HK-2 (cell line): Measurements from ENCODE around the gene SH3PXD2A.

Source experiments
- DNase-seq: peaks from one replicate; pipeline ENCODE4 v3.0.0-alpha.2; 2018; ENCODE audit not compliant: unreplicated experiment

The SH3PXD2A gene

DNA sequence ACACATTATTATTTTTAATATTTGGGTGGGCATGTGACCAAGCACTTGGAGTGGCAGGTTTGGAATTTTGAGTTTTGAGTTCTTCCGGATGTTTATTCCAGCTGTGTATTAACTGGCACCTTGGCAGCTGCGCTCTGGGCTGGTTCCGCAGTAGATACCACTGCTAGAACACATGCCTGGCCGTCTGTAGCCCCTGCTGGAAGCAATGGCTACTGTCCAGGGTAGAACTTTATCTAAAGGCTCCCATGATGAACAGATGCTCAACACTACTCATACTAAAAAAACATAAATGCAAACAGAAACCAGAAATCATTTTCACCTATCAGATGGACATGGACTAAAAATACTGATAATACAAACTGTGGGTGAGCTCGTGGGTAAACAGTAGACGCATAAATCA, 19.4 kb upstream of the SH3PXD2A start:
- no peak for DNase-seq

- no peak for DNase-seq
These were observed 17.0 kb upstream of the SH3PXD2A start for GRCh38 chr10:103872137-103872931.

DNA sequence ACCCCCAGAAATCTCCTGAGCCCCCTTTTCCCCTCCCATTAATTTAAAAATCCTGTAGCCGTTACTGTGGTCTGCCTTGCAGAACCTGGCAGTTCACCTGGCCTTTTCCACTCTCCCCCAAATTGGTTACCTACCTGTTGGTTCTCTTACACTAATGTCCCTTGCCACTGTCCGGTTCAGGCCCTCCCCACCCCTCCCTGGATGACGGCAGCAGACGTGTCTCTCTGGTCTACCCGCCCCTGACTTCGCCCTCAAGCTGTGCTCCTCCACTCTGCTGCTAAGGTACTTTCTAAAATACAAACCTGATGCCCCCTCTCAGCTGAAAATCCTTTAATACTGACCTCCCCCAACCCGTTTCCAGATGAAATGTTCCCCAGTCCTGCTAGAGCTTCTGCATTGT, 15.6 kb upstream of the SH3PXD2A start:
- no peak for DNase-seq

- no peak for DNase-seq
These were observed 15.1 kb upstream of the SH3PXD2A start for GRCh38 chr10:103870516-103870915.

DNA sequence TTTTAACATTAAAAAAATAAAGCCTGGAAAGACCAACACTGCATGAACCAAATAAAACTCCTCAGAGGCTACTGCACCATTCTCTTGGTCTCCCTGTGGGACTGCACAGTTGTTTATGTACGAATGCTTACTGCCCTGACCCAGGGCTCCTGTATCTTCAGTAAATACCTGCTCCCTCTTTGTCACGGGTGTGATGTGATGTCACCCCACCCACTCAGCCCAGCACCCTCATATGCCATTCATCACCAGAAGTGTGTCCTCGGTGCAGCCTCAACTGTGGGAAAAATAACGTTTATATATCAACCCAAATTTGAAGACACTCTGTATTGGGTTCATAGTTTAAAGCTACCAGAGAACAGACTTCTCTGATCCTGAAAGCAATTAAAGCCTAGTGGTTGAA, 14.0 kb upstream of the SH3PXD2A start:
- DNase-seq: no peak

DNA sequence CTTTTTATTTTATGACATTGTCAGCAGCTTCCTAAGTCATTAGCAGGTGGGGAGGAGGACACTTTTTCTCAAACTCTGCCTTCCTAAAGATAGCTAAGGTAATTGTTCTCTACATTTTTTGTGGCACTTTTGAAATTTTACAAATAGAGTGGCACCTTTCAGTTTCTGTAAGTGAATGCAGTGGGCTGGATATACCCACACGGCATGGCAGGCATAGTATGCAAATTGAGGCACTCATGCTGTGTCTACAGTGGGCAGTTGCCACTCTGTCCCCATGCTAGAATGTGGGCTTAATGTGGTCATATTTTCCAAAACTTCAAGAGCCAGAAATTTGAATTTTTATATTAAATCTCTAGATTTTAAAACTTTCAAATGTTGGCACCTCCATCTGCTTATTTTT, 12.8 kb upstream of the SH3PXD2A start:
- DNase-seq: no peak

DNA sequence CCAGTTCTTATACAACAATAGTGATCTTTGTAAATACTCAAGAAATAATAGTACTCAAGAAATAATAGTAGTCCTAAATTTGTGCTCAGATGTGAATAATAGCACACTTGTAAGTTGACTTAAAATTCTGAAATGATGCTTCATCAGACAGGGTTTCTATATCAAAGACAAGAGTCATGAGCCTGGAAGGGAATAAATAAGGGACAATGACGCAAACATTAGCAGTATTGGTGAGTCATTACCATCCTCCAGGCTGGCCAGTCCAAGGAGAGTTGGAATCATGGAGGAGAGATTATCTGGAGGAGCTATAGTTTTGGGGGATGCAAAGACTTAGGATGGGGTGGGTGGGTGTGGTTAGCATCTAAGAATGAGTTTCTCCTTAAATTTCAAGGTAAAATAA, 6.1 kb upstream of the SH3PXD2A start:
- no peak for DNase-seq

DNA sequence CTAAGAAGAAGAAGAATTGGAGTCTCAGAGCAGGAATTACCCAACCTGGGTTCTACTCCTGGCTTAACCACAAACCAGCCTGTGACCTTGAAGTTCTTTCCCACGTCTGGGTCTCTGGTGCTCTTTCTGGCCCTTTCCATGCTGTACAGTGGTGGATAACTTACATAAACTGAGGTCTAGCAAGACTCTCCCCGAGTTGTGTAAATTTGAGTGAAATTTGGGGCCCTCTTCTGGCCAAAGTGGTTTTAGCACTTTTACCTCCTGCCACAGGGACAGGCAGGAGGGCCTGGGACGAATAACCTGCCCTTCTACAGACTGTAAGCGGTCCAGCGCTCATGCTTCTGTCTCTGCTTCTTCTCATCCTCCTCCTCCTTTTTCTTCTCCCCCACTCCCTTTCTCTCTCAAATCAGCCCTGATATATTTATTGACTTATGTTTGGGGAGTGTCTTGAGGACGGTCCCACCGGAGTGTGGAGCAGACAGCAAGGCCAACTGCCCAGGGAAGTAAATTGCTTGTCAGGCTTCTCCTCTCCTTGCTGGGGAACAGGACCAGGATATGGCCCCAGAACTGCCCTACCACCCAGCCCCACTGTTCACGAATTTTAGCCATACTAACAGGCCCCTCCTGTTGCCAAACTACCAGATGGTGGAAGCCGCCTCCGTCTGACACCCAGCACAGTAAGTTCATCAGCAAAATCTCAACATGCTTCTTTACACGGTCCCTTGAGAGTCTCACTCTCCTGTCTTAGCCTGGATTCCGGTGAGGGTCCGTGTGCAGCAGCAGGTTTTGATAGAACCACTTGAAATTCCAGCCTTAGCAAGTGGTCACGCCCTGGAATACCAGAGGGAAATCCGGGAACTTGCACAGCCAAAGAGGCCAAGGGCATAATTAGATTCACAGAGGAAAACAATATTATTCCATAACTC, 4.0 kb upstream of the SH3PXD2A start:
- DNase-seq: peak; percentile 63

GRCh38 chr10:103858360-103858759, 3.0 kb upstream of the SH3PXD2A start:
- no peak for DNase-seq

DNA sequence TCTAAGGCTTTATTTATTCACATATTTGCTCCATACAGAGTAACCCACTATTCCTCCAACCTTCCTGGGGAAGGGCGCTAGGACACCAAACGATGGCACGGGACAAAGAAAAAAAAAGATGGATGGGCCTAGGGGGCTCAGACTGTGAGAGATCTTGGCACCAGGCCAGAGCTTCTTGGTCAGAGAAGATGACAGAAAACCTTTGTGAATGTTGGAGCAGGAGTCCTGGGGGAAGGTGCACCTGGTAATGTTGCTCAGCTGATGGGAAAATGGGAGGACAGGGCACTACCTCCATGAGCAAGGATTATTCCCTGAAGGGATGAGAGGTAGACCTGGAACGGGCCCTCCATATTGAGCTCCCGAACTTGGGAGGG, 1.4 kb upstream of the SH3PXD2A start:
- DNase-seq: no peak

DNA sequence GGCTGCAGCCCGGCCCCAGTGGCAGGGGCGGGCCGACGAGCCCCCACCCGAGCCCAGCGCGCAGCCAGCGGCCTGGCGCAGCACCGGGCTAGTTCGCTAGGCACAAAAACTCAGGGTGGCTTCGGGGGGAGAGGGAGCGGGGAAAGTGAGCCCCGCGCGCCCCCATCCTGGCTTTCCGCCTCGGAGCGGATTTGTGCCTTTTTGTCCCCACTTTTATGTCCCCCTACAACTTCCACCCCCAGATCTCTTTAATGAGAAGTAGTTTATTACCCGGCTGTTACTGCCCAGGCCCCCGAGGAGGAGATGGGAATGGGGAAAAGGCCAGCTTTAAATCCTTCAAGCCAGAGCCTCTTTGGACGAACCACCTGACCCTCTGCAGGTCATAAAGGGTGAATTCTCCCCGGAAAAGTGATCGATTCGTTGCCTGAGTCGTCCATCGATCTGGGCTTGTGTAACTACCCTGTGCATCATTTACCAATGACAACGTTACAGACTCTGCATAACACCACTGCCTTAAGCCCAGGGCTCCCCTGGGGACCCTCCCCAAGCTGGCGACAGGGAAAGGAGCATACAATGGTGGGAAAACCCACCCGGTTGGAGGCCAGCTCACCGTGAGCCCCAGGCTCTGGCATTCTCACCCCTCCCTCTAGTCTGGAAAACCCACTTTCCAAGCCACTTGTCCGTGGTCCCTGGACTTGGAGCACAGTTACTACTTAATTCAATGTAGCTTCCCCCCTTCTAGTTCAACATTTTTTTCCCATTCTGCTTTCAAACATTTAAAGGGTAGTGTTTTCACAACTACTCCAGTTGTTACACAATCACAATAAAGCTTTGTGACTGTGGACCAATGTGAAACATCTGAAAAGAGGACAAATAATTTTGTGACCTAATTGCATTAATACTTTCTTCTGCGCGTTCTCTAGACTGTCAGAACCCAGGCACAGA, 748 bp upstream of the SH3PXD2A start:
- no peak for DNase-seq

DNA sequence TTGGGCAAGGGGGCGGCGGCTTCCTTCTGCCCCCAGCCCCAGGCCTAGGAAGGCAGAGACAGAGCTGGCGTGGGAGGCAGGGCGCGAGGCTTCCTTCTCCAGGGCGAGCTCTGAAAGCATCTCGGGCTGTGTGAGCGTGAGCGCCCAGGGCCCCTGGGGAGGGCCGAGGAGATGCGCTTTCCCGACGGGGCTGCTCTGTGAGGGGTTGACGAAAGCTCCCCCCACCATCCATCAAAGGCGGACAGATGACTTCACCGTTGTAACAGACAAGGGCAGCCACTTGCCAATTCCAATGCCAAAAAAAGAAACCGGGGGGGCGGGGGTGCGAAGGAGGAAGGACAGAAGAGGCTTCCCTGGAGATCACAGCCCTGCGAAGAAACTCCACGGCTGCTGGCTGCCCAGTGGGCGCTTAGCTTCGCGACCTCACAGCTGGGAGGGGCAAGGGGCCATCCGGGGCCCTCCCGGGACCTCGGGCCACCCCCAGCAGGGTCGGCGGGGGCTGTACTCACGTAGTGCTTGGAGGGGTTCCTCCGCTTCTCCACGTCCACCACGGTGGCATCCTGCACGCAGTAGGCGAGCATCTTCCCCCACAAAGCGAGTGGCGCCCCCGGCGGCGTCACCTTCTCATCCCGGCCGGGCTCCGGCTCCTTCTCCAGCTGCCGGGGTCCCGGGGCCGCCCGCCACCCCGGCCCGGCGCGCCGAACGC, 537 bp downstream of the SH3PXD2A start:
- DNase-seq: no peak

DNA sequence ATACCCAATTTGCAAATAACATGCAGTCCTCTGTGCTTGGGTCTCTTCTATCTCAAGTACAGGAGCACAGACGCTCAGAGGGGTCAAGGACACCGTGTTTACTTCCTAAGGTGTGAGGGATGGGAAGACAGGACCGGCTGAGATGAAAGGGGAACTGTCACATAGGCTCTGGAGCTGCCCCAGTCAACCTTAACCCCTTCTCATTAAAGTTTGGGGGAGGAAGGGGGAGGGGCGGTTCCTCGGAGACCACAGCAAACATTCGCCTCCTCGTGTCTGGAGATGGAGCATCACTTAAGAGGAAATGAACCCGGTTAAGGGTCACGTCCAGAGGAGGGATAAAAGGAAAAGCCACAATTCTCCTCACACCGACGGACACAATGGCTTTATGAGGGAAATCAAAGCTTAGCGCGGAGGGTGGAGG, 1.1 kb downstream of the SH3PXD2A start:
- DNase-seq: no peak

GRCh38 chr10:103853428-103854264, 1.7 kb downstream of the SH3PXD2A start:
- no peak for DNase-seq

DNA sequence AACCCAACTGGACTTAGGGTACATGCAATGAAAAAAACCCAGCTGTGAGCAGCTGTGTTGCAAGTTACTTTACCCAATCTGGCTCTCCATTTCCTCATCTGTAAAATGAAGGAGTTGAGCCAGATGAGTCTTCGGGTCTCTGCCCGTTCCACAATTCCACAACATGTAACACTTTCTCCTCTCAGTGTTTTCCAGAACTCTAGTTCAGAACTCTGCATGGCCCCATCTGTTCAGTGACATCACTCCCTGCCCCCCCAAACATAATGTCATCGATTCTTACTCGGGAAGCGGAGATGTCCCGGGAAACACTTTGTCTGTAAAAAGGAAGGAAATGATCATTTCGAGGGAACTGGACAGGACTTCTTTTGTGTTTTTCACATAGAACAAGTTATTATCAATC, 2.5 kb downstream of the SH3PXD2A start:
- no peak for DNase-seq

DNA sequence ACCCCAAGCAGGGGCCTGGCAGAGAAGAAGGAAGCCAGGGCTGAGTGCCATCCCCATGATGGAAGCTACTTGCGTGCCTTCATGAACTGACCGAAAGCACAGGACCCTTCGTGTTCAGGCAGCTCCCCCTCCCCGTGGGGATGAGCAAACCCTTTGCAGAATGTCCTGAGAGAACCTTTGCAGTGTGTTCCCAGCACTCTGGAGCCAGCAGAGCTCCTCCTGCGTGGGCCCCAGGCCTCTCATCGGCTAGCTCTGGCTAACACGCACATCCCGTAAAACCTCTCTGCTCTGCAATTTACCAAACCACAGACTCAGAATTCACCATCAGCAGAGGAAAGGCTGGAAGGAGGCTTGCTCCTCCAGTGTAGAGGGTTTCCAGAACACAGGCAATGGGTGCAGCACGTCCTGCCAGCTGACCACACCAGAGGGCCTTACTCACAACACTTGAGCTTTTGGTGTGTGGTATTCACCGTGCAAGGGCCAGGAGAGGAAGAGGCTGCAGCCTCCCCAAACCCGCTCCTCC, 3.1 kb downstream of the SH3PXD2A start:
- DNase-seq: no peak

DNA sequence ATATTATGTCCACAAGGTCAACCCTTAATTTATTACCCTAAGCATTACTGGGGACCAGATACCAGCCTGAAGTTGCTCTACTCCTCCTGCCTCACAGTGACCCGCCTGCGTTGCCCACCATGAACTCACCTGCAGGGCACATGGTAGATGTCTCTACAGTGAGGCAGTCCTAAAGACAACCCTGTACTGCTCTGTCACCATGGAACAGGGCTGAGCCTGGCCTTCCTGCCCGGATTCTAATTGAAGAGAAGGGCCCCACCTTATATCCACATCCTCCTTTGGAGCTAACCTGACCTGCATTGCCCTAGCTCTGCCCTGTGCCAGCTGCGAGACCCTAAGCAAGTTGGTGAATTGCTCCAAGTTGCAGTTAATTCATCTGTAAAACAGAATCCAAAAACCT, 4.1 kb downstream of the SH3PXD2A start:
- no peak for DNase-seq

DNA sequence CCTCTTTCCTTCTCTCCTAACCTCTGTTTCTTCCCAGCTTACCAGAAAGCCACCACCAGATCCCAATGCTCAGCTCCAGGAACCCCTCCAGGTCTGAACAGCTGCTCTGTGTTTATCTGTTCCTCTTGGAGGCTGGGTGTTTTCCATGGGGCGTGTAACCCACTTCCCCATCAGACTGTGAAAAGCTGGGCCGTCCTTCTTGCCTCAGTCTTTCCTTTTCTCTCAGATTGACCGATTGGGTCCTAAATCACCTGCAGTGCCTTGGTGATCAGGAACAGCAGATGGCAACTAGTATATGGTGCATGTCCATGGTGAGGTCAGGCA, 4.8 kb downstream of the SH3PXD2A start:
- DNase-seq: no peak

GRCh38 chr10:103849880-103850571, 5.3 kb downstream of the SH3PXD2A start:
- peak; percentile 59 for DNase-seq
